Hepatocyte (in vitro differentiated cells): ENCODE measurements around the gene ATP1A2.

Source experiments
- CTCF ChIP-seq: fragments of 200-600 bp; sonication (generic); IDR thresholded peaks from 2 replicates; pipeline ENCODE4 v1.5.1; 2016; ENCODE audit warnings: antibody characterized with exemption, mild to moderate bottlenecking; ENCODE audit not compliant: poor library complexity
- EZH2 ChIP-seq: fragments of 200-600 bp; sonication (generic); IDR thresholded peaks from 2 replicates; pipeline ENCODE4 v1.6.1; 2016; ENCODE audit warnings: antibody characterized with exemption, mild to moderate bottlenecking, borderline replicate concordance
- EZH2phosphoT487 ChIP-seq: fragments of 200-600 bp; sonication (generic); IDR thresholded peaks from one replicate; pipeline ENCODE4 v1.6.1; 2018; ENCODE audit warnings: antibody characterized with exemption, mild to moderate bottlenecking, low read depth, moderate library complexity; ENCODE audit not compliant: unreplicated experiment, severe bottlenecking

DNA sequence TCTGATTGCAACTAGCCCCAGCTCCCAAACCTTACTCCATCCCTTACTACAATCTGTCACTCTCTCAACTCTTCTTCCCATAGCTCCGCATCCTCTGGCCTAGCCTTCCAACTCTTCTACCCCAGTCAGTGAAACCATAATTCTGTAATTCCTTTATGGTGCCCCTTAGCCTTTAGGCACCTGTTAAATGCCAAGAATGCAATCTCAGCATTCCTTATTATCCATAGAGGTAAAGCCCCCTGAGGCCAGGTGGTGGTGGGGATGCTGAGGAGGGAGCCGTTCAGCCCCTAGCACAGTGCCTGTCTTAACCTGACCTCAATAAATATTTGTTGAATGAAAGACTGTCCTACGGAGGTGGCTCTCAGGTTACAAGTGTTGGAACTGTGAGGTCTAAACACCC is 14.0 kb downstream of the ATP1A2 start:
- TF ChIP-seq CTCF (no peak), EZH2 (no peak), EZH2phosphoT487 (no peak)
